NOMO-1 treated with DMSO at 0.1 percent for 48 hours (cell line): ENCODE measurements around the gene SBF1.

Source experiments
- DNase-seq: peaks from one replicate; lab custom pipeline; 2025; ENCODE audit not compliant: unreplicated experiment; lab: John Stamatoyannopoulos, UW

The SBF1 gene

DNA sequence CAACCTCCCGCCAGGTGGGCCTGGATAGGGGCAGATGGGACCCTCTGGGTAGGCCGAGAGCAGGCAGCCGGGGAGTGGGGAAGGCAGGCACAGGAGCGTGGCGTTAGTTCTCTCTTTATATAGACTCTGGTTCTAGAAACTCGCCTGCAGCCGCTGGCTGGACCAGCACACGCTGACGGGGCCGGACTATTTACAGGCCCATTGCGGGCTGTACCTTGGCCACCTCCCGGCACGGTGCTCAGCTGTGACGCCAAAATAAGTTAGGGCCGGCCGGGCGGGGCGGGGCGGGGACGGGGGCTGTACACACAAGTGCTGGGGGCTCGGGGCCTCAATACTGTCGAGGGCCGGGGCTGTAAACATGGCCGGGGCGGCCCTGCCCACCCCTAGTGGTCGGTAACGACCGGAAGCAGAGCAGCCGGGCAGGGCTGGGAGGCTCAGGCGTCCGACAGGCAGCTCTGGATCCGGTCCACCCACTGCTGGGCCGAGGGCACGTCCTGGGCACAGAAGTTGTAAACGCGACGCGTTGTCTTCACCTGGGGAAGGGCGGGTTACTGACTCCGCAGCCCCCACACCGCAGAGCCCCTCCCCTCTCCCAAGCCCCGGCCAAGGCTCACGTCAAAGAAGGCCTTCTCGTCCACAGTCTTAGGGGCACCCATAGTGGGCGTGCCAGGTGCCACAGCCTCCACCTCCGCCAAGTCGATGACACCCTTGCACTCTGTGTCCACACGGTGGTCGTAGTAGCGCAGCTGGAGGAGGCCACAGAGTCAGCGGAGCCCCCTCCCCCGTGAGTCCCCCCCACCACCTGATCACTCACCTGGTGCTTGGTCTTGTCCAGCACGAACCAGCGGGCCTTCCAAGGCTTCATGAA lies 27.9 kb downstream of the SBF1 start:
- no peak for DNase-seq

DNA sequence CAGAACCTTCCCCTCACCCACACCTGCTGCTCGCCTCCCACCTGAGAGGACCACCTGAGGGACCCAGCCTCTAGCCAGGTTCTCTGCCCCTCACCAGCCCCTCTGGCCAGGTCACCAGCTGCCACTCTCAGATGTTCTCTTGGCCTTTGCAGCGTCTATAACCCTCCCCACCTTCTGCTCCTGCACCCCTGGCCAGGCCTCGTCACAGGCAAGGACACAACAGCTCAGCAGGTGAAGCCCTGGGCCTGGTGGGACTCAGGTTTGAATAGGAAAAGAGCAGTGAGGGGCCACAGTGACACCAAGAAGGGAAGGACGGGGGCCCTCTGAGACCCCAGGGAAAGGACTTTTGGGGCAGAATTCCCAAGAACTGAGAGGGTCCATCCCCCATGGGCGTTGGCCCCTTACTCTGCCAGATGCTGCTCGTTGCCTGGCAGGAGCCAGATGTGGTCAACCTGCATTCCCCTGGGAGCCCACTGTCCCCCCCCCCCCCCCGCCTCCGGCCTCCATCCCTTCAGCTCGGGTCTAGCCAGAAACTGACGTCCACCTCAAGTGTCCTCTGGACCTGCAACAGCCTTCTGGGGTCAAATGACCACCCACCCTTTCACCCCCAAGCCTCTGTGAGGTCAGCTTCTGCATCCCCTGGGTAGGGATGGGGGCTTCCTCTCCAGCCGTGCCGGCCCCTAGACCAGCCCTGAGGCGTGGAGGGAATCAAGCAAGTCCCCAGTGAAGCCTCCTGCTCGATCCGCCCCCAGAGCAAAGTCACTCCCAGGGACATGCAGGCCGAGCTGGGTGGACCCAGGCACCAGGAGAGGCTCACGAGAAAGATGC lies 28.7 kb downstream of the SBF1 start:
- DNase-seq = no peak

DNA sequence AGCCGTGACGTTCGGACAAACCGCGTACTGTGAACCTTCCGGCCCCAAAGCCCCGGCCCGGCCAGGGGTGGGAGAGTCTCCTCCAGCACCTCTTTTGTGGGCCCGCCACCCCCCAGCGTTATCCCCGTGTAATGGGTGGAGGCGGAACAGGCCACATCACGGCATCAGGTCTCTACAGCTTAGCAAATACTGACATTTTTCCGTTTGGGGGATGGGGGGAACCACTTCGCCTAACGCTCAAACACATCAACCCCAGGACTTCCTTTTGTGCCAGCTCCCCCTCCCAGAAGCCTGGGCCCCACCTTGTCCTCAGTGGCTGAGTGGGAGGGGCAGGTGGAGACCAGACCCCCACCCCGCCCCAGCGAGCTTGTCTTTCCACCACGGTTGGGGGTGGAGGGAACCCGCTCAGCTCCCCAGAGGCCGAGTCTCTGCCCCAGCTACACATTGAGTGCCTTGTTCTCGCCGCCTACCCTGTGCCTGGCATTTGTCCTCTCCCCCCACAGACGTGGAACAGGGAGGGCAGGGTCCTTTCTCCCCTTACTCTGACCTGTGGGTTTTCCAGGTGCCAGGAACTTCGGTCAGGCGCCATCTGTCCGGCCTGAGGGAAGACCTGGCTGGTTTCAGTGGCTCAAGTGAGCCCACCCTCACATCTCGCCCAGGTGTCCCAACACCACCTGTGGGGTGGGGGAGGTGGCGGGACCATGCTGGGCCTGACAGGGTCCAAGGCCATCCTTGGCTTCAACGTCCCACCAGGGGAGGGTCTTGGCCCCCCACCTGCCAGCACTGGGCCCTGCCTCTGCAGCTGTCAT lies 29.6 kb downstream of the SBF1 start:
- no peak for DNase-seq

GRCh38 chr22:50444663-50445062 lies 30.2 kb downstream of the SBF1 start:
- DNase-seq = no peak

DNA sequence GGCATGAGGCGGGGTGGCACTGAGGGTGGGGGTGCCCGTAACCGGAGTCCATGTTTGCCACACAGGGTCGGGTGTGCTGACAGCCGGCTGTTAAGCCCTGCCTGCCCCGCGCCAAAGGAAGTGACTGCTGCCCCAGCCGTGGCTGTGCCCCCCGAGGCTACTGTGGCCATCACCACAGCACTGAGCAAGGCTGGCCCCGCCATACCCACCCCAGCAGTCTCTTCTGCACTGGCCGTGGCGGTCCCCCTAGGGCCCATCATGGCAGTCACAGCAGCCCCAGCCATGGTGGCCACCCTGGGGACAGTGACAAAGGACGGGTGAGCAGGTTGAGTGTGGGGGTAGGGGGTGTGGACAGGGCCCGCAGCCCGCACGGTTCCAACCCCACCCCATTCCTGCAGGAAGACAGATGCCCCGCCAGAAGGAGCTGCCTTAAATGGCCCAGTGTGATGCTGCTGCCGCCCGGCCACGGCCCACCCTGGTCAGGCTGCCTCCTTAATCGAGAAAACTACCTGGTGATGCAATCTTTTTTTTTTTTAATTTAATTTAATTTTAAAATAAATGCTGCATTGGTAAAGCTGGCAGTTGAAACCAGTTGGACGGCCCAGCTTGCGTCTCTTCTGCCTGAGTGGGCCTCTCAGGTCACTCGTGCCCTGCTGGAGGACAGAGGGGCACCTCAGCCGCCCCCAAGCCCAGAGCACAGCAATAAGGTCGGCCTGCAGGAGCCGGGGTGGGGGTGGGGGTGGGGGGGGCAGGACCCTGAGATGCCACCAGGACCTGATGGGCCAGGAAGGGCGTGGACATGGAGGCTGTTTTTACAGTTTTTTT lies 30.8 kb downstream of the SBF1 start:
- DNase-seq = no peak

- no peak for DNase-seq
These were observed 31.6 kb downstream of the SBF1 start for GRCh38 chr22:50443197-50443596.

DNA sequence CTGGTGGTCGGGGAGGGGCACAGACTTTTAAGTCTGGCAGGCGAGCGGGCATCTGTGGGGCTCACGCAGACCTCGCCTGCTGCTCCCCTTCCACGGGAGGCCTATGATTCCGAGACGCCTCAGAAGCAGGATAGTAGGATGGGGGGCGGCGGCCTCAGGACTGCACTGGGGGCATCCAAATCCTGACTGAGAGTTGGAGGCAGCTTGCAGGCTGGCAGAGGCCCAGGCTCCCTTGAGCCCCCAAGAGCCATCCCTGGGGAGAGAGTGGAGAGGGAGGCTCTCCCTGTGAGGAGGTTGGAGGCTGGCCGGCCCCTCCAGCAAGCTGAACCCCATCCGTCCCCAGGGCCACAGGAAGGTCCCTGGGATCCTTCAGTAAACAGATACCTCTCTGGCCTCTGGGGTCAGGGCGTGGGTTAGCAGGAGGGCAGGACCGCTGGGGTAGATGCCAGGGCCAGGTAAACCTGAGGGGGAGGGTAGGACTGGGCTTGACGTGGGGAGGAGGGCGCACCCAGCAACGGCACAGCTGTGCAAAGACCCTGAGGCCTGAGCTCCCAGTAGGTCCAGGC lies 33.3 kb downstream of the SBF1 start:
- DNase-seq = no peak

DNA sequence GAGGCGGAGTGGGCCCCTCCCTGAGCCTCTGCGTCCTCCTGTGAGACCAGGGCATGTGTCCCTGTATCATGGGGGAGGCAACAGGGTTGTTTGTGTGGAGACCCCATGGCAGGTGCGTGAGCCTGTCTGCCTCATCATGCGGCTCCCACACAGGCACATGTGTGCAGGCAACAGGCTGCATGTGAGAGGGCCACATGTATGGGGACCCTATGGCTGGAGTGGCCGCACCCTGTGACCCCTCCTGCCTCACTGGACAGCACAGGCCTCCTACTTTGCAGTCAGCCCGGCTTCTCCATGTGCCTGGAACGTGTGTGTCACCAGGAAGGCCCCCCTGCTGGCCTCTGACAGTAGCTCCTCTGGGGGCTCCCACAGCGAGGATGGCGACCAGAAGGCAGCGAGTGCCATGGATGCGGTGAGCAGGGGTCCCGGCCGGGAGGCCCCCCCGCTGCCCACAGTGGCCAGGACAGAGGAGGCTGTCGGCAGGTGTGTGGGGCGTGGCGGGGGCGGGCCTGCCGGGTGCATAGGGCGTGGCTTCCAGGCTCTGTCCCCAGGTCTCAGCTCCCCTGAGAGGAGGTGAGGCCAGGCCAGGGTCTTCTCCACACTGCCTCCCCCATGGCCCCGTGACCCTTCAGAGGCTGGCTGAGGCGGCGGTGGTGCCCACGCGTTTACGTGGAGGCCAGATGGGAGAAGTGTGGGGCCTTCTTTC lies 34.1 kb downstream of the SBF1 start:
- DNase-seq = no peak

GRCh38 chr22:50439871-50440331 lies 34.9 kb downstream of the SBF1 start:
- DNase-seq = no peak

- no peak for DNase-seq
These were observed 35.4 kb downstream of the SBF1 start for GRCh38 chr22:50439314-50439870.

DNA sequence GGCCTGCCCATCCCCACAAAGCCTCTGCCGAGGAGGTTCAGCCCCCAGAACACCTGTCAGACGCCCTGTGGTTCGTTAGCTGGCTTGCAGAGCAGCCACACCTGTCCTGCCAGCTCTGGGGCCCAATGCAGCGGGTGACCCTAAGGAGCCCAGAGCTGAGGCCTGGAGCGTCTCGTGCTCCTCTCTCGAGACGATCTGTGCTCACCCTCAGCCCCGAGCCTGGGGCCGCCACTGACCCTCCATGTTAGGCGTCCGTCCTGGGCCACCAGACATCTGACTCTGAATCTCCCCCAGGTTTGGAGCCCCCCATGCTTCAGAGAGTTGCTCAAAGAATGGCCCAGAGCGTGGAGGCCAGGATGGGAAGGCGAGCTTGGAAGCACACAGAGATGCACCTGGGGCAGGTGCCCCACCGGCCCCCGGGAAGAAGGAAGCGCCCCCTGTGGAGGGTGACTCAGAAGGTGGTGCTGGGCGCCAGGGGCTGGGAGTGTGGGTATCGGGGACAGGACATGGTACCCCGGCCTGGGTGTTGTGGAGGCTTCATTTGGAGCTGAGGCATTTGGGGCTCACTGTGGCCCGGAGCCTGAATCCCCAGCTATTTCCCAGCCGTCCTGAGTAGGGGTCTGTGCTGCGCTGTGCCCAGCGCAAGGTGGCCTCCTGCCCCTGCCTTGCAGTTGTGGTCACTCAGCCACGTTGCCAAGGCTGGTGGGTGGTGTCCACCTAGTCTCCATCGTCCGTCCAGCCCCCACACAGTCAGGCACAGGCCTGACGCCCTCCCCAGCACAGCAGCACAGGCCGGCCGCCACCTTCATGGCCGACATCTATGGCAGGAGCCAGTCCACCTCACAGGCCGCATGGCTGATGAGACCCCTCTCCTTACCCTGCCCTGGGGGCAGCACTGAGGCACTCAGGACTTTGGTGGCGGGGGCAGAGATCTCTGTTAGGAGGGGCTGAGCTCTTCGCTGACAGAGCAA lies 36.2 kb downstream of the SBF1 start:
- DNase-seq = no peak

GRCh38 chr22:50437511-50438304 lies 37.1 kb downstream of the SBF1 start:
- DNase-seq = no peak

DNA sequence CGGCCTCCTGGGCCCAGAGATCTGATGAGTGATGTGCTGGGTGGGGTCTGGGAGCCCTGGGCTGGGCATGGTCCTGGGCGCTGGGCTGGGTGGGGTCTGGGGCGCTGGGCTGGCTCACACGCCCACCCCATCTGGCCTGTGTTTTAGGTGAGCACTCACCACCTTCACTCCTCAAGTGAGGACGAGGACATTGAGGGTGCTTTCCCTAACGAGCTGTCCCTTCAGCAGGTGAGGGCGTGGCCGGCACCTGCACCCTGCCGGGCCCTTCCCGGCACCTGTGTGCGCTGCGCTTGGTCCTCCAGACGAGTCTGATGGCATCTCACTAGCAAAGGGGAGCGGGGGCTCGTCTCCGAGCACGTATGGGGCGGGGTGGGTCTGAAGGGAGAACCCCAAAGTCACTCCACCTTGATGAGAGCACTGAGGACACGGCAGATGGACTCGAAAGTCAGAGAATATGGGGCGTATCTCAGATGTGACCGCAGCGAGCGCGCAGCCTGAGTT lies 37.9 kb downstream of the SBF1 start:
- DNase-seq = no peak

DNA sequence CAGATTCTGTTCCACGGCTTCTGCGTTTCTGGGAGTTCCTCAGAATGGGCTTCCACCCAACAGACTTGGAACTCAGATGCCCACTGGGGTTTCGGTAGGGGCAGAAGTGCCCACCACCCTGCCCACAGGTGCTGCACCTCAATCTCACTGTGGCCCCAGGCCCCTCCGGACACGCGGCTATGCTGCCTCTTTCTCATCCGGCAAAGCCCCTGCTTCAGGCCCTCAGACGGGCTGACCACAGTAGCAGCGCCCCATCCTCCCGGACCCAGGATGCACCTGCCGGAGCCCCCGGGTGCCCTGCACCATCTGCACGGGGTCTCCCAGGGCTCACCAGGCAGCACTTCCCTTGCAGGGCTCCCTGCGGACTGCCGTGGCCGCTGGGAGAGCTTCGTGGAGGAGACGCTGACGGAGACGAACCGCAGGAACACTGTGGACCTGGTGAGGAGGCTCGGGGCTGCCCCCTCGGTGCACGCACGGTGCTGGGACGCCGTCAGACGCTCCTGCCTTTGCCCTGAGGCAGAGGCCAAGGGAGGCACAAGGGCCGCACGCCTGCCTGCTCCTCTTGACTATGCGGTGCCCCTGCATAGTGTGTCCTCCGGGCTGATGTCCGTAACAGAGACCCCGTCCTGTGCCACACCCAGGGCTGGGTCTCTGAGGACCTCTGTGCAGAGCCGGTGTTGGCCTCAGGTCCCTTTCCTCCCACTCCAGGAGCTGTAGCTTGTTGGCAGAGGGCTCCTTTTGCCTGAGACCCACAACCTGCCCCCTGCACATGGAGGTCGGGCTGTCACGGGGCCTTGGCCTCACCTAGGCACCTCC lies 38.6 kb downstream of the SBF1 start:
- no peak for DNase-seq

GRCh38 chr22:50435291-50436014 lies 39.4 kb downstream of the SBF1 start:
- no peak for DNase-seq
